Fibroblast of upper back skin (primary cell): Measurements from ENCODE around the gene EDARADD.

Experiments
- DNase-seq: peaks from one replicate; pipeline ENCODE4 v3.0.0-alpha.2; 2013

EDARADD gene

GRCh38 chr1:236395230-236395946 is 1.3 kb downstream of the EDARADD start:
- peak; percentile 10 for DNase-seq

GRCh38 chr1:236395947-236396664 is 2.0 kb downstream of the EDARADD start:
- no peak for DNase-seq

- DNase-seq: no peak
These were observed 2.6 kb downstream of the EDARADD start for GRCh38 chr1:236396665-236397043.

GRCh38 chr1:236397173-236397759 is 3.2 kb downstream of the EDARADD start:
- no peak for DNase-seq

- no peak for DNase-seq
These were observed 4.5 kb downstream of the EDARADD start for GRCh38 chr1:236398538-236398937.

- DNase-seq: no peak
These were observed 6.0 kb downstream of the EDARADD start for GRCh38 chr1:236400061-236400603.

GRCh38 chr1:236401698-236402097 is 7.6 kb downstream of the EDARADD start:
- DNase-seq: no peak

- no peak for DNase-seq
These were observed 10.0 kb downstream of the EDARADD start for GRCh38 chr1:236403905-236404696.

- DNase-seq: no peak
These were observed 13.0 kb downstream of the EDARADD start for GRCh38 chr1:236407059-236407458.

- DNase-seq: no peak
These were observed 19.6 kb downstream of the EDARADD start for GRCh38 chr1:236413688-236414087.

GRCh38 chr1:236416165-236416564 is 22.1 kb downstream of the EDARADD start:
- DNase-seq: no peak

GRCh38 chr1:236417336-236417735 is 23.2 kb downstream of the EDARADD start:
- no peak for DNase-seq

- no peak for DNase-seq
These were observed 25.4 kb downstream of the EDARADD start for GRCh38 chr1:236419502-236419901.

GRCh38 chr1:236421022-236421421 is 26.9 kb downstream of the EDARADD start:
- DNase-seq: peak; percentile 7

- no peak for DNase-seq
These were observed 27.9 kb downstream of the EDARADD start for GRCh38 chr1:236421850-236422516.

- DNase-seq: no peak
These were observed 28.4 kb downstream of the EDARADD start for GRCh38 chr1:236422517-236422876.

GRCh38 chr1:236425031-236425663 is 31.1 kb downstream of the EDARADD start:
- DNase-seq: no peak

GRCh38 chr1:236426215-236426614 is 32.1 kb downstream of the EDARADD start:
- DNase-seq: no peak

GRCh38 chr1:236429715-236430274 is 35.7 kb downstream of the EDARADD start:
- DNase-seq: no peak

- DNase-seq: no peak
These were observed 39.8 kb downstream of the EDARADD start for GRCh38 chr1:236433819-236434315.

- no peak for DNase-seq
These were observed 44.5 kb downstream of the EDARADD start for GRCh38 chr1:236438614-236439013.
